HEK293 (cell line): ENCODE results near the gene PRPF31.

ENCODE experiments used
- CTCF ChIA-PET: fragments of 350-600 bp; formaldehyde crosslinking; extraction: SDS; loops from one replicate; lab custom pipeline; 2021; ENCODE audit warnings: antibody characterized with exemption; lab: Yijun Ruan, JAX
- POLR2A ChIA-PET: fragments of 300-600 bp; formaldehyde crosslinking; extraction: SDS; loops from one replicate; lab custom pipeline; 2020; ENCODE audit warnings: antibody characterized with exemption, inconsistent platforms; lab: Yijun Ruan, JAX
- H3K27ac ChIP-seq: fragments of 200-500 bp; sonication (Bioruptor generic); 2 replicates; pipeline ENCODE4 v1.5.1; 2014; ENCODE audit warnings: low read depth, low read length, control low read depth, inconsistent platforms; ENCODE audit errors: extremely low read depth
- H3K36me3 ChIP-seq, 2 experiments: fragments of 200-500 bp in 1 of 2; sonication (Bioruptor generic) in 1 of 2; 1 replicate in 1 of 2; 2 replicates in 1 of 2; pipeline ENCODE4 v1.5.1; 2014 to 2017; ENCODE audit warnings: inconsistent platforms in 2 of 2, low read length in 2 of 2; ENCODE audit not compliant: control insufficient read depth in 2 of 2, insufficient read depth in 1 of 2
- H3K4me1 ChIP-seq: fragments of 200-500 bp; sonication (Bioruptor generic); 2 replicates; pipeline ENCODE4 v1.5.1; 2014; ENCODE audit warnings: mild to moderate bottlenecking, low read length, inconsistent platforms; ENCODE audit not compliant: control insufficient read depth, insufficient read depth
- H3K4me3 ChIP-seq: 2 replicates; pipeline ENCODE4 v1.5.1; 2011; ENCODE audit warnings: low read depth, mild to moderate bottlenecking, control low read depth, low read length, moderate library complexity
- H3K9me3 ChIP-seq: fragments of 200-500 bp; sonication (Bioruptor generic); 2 replicates; pipeline ENCODE4 v1.5.1; 2014; ENCODE audit warnings: low read depth, low read length, inconsistent platforms; ENCODE audit not compliant: control insufficient read depth, insufficient read depth
- GFI1B ChIP-seq: fragments of 450-650 bp; formaldehyde crosslinking; IDR thresholded peaks from 2 replicates; pipeline ENCODE4 v1.5.1; 2016; ENCODE audit warnings: missing biosample characterization, missing genetic modification characterization
- HOXA7 ChIP-seq: sonication (generic); formaldehyde crosslinking; IDR thresholded peaks from 2 replicates; pipeline ENCODE4 v1.8.1; 2022; ENCODE audit warnings: missing genetic modification reagents, borderline replicate concordance
- KLF9 ChIP-seq: fragments of 450-650 bp; formaldehyde crosslinking; IDR thresholded peaks from 2 replicates; pipeline ENCODE4 v1.5.1; 2016; ENCODE audit warnings: missing biosample characterization, missing genetic modification characterization, low read depth
- OVOL3 ChIP-seq: fragments of 450-650 bp; formaldehyde crosslinking; IDR thresholded peaks from 2 replicates; pipeline ENCODE4 v1.5.1; 2016; ENCODE audit warnings: missing biosample characterization, missing genetic modification characterization
- PRDM1 ChIP-seq: fragments of 450-650 bp; formaldehyde crosslinking; IDR thresholded peaks from 2 replicates; pipeline ENCODE4; 2016; ENCODE audit warnings: missing biosample characterization, missing genetic modification characterization
- SP3 ChIP-seq: fragments of 450-650 bp; formaldehyde crosslinking; IDR thresholded peaks from 2 replicates; pipeline ENCODE4 v1.5.1; 2016; ENCODE audit warnings: missing biosample characterization, missing genetic modification characterization
- ZBTB20 ChIP-seq: fragments of 450-650 bp; formaldehyde crosslinking; IDR thresholded peaks from 2 replicates; pipeline ENCODE4 v1.5.1; 2016; ENCODE audit warnings: missing biosample characterization, missing genetic modification characterization
- ZBTB48 ChIP-seq: fragments of 450-650 bp; formaldehyde crosslinking; IDR thresholded peaks from 2 replicates; pipeline ENCODE4 v1.5.1; 2016; ENCODE audit warnings: missing biosample characterization, missing genetic modification characterization
- ZNF112 ChIP-seq: fragments of 450-650 bp; formaldehyde crosslinking; IDR thresholded peaks from 2 replicates; pipeline ENCODE4 v1.5.0; 2017; ENCODE audit warnings: missing biosample characterization, missing genetic modification characterization
- ZNF169 ChIP-seq: fragments of 450-650 bp; formaldehyde crosslinking; IDR thresholded peaks from 2 replicates; pipeline ENCODE4 v1.5.1; 2016; ENCODE audit warnings: missing biosample characterization, missing genetic modification characterization
- ZNF221 ChIP-seq: fragments of 450-650 bp; formaldehyde crosslinking; IDR thresholded peaks from 2 replicates; pipeline ENCODE4 v1.5.1; 2017; ENCODE audit warnings: missing biosample characterization, missing genetic modification characterization, borderline replicate concordance
- ZNF24 ChIP-seq: fragments of 450-650 bp; formaldehyde crosslinking; IDR thresholded peaks from 2 replicates; pipeline ENCODE4 v1.5.1; 2016; ENCODE audit warnings: missing biosample characterization, missing genetic modification characterization
- ZNF302 ChIP-seq: fragments of 450-650 bp; formaldehyde crosslinking; IDR thresholded peaks from 2 replicates; pipeline ENCODE4 v1.5.1; 2016; ENCODE audit warnings: missing biosample characterization, missing genetic modification characterization, low read depth
- ZNF404 ChIP-seq: fragments of 450-650 bp; formaldehyde crosslinking; IDR thresholded peaks from 2 replicates; pipeline ENCODE4 v1.5.1; 2017; ENCODE audit warnings: missing biosample characterization, missing genetic modification characterization
- ZNF473 ChIP-seq: fragments of 450-650 bp; formaldehyde crosslinking; IDR thresholded peaks from 2 replicates; pipeline ENCODE4 v1.5.1; 2017; ENCODE audit warnings: missing biosample characterization, missing genetic modification characterization
- ZNF514 ChIP-seq: fragments of 450-650 bp; formaldehyde crosslinking; IDR thresholded peaks from 2 replicates; pipeline ENCODE4 v1.5.1; 2016; ENCODE audit warnings: missing biosample characterization, missing genetic modification characterization
- ZNF585B ChIP-seq: fragments of 450-650 bp; formaldehyde crosslinking; IDR thresholded peaks from 2 replicates; pipeline ENCODE4 v1.5.1; 2016; ENCODE audit warnings: missing biosample characterization, missing genetic modification characterization
- ZNF600 ChIP-seq: fragments of 450-650 bp; formaldehyde crosslinking; IDR thresholded peaks from 2 replicates; pipeline ENCODE4 v1.5.1; 2016; ENCODE audit warnings: missing biosample characterization, missing genetic modification characterization
- ZNF701 ChIP-seq: fragments of 450-650 bp; formaldehyde crosslinking; IDR thresholded peaks from 2 replicates; pipeline ENCODE4 v1.5.1; 2016; ENCODE audit warnings: missing biosample characterization, missing genetic modification characterization
- ZNF747 ChIP-seq: fragments of 450-650 bp; formaldehyde crosslinking; IDR thresholded peaks from 2 replicates; pipeline ENCODE4 v1.5.1; 2016; ENCODE audit warnings: missing biosample characterization, missing genetic modification characterization
- ZNF76 ChIP-seq: fragments of 450-650 bp; formaldehyde crosslinking; IDR thresholded peaks from 2 replicates; pipeline ENCODE4; 2016; ENCODE audit warnings: low read depth, missing biosample characterization, missing genetic modification characterization, borderline replicate concordance
- ZNF830 ChIP-seq: fragments of 450-650 bp; IDR thresholded peaks from 2 replicates; pipeline ENCODE4 v1.5.0; 2018; ENCODE audit warnings: missing biosample characterization, missing genetic modification characterization, low read depth, mild to moderate bottlenecking, moderate library complexity
- ZNF843 ChIP-seq: fragments of 450-650 bp; formaldehyde crosslinking; IDR thresholded peaks from 2 replicates; pipeline ENCODE4 v1.5.1; 2016; ENCODE audit warnings: missing biosample characterization, missing genetic modification characterization
- TF ChIP-seq, protein P1 (sequence below): IDR thresholded peaks from 2 replicates; pipeline ENCODE4 v1.6.1; 2011; ENCODE audit warnings: mild to moderate bottlenecking, low read depth, low read length, borderline replicate concordance
- TF ChIP-seq, protein P2 (sequence below): fragments of 450-650 bp; formaldehyde crosslinking; IDR thresholded peaks from 2 replicates; pipeline ENCODE4 v1.5.1; 2017; ENCODE audit warnings: missing biosample characterization, missing genetic modification characterization
- TF ChIP-seq, protein P3 (sequence below): fragments of 450-650 bp; formaldehyde crosslinking; IDR thresholded peaks from 2 replicates; pipeline ENCODE4 v1.5.1; 2016; ENCODE audit warnings: missing biosample characterization, missing genetic modification characterization
- TF ChIP-seq, protein P4 (sequence below): fragments of 450-650 bp; formaldehyde crosslinking; IDR thresholded peaks from 2 replicates; pipeline ENCODE4 v1.5.1; 2017; ENCODE audit warnings: missing biosample characterization, mild to moderate bottlenecking, missing genetic modification characterization, moderate library complexity

Gene PRPF31

DNA sequence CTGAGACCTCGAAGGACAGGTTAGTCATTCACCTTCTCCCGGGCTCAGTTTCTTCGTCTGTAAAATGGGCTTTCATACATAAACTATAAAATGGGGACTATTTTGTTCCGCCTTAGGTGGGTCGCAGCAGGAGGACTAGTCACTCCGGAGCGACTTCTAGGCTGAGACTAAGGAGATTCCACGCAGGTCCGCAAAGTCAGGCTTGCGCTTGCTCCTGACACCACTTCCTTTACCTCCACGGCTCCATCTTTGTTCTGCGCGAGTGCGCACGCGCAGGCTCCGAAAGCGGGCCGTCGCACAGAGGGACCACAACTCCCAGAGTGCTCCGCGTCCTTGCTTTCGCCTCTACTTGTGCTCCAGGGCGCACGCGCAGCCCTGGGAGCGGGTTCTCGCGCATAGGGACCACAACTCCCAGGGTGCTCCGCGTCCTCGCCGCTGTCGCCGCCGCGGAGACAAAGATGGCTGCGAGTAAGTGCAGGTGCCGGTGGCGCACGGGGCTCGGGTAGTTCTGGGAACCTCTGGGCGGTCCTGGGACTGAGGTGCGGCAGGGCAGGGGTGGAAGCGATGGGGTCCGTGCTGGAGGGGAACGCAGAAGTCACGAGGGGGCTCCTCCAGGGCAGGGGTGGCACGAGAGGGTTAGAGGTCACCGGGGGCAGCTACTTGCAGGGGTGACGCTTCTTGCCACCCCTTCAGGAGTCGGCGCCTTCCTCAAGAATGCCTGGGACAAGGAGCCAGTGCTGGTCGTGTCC lies 13.0 kb upstream of the PRPF31 start, which contains the start of gene NDUFA3 (continued):
- TF ChIP-seq ZNF24 (tag by site-specific recombination), result 0 out of 2 replicates have a peak, but pooled peaks have one; percentile 34
- no peak for TF ChIP-seq GFI1B (tag by site-specific recombination)
- TF ChIP-seq ZNF221 (tag by site-specific recombination), result no peak
- peak; percentile 30; the same call in 1 of the 2 replicates for TF ChIP-seq ZNF843
- TF ChIP-seq, protein P1, sequence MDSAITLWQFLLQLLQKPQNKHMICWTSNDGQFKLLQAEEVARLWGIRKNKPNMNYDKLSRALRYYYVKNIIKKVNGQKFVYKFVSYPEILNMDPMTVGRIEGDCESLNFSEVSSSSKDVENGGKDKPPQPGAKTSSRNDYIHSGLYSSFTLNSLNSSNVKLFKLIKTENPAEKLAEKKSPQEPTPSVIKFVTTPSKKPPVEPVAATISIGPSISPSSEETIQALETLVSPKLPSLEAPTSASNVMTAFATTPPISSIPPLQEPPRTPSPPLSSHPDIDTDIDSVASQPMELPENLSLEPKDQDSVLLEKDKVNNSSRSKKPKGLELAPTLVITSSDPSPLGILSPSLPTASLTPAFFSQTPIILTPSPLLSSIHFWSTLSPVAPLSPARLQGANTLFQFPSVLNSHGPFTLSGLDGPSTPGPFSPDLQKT, result no peak
- TF ChIP-seq ZNF302 (tag by site-specific recombination), result no peak
- TF ChIP-seq, protein P2, sequence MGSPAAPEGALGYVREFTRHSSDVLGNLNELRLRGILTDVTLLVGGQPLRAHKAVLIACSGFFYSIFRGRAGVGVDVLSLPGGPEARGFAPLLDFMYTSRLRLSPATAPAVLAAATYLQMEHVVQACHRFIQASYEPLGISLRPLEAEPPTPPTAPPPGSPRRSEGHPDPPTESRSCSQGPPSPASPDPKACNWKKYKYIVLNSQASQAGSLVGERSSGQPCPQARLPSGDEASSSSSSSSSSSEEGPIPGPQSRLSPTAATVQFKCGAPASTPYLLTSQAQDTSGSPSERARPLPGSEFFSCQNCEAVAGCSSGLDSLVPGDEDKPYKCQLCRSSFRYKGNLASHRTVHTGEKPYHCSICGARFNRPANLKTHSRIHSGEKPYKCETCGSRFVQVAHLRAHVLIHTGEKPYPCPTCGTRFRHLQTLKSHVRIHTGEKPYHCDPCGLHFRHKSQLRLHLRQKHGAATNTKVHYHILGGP (tag by site-specific recombination), result no peak
- TF ChIP-seq ZNF747, result no peak
- TF ChIP-seq, protein P3, sequence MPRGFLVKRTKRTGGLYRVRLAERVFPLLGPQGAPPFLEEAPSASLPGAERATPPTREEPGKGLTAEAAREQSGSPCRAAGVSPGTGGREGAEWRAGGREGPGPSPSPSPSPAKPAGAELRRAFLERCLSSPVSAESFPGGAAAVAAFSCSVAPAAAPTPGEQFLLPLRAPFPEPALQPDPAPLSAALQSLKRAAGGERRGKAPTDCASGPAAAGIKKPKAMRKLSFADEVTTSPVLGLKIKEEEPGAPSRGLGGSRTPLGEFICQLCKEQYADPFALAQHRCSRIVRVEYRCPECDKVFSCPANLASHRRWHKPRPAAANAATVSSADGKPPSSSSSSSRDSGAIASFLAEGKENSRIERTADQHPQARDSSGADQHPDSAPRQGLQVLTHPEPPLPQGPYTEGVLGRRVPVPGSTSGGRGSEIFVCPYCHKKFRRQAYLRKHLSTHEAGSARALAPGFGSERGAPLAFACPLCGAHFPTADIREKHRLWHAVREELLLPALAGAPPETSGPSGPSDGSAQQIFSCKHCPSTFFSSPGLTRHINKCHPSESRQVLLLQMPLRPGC (tag by site-specific recombination), result no peak
- no peak; the same call in 1 of the 2 replicates for TF ChIP-seq KLF9 (tag by site-specific recombination)
- peak; percentile 97 for TF ChIP-seq ZNF76 (tag by site-specific recombination)
- TF ChIP-seq ZBTB20, result peak; percentile 56; the same call in 1 of the 2 replicates
- TF ChIP-seq OVOL3 (tag by site-specific recombination), result no peak
- TF ChIP-seq ZNF404, result no peak
- TF ChIP-seq ZBTB48, result no peak
- TF ChIP-seq ZNF585B (tag by site-specific recombination), result no peak
- TF ChIP-seq, all 188 proteins: peak for 43

DNA sequence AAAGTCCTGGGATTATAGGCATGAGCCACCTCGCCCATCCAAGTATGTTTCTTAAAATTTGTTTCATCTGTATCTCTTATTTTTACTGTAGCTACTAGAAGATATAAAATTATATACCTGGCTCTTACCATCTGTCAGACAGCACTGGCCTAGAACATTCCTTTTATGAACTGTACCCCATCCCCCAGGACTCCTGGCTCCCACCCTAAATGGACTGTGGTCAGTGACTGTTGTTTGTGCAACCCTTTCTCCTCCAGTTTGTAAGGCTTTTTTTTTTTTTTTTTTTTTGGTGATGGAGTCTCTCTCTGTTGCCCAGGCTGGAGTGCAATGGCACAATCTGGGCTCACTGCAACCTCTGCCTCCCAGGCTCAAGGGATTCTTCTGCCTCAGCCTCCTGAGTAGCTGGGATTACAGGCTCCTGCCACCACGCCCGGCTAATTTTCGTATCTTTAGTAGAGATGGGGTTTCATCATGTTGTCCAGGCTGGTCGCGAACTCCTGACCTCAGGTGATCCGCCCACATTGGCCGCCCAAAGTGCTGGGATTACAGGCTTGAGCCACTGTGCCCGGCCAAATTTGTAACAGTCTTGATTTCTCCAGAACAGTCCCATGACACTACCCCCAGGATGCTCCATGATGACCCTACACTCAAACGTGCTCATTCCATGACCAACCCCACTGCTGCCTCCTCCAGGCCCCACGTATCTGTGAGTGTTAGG lies 10.4 kb upstream of the PRPF31 start:
- Histone ChIP-seq H3K4me3 (no peak overlapping the region), H3K27ac (0 out of 2 replicates have a peak overlapping the region, but pooled peaks have one; percentile 9), H3K36me3 (peaks cover 49 to 55% of the 10 kb centered on the region in 2 experiments), H3K9me3 (no peaks in the 10 kb centered on the region), H3K4me1 (peaks cover 2% of the 10 kb centered on the region; the same call in 1 of the 2 replicates)
- POLR2A ChIA-PET, result interaction anchor here (0.7 kb wide), 1 partner anchor 8 kb away, joined by 3 read pairs; no protein-coding TSS in a partner anchor
- TF ChIP-seq HOXA7 (CRISPR knock-in tag), result no peak
- TF ChIP-seq ZNF169, result no peak
- TF ChIP-seq ZNF473, result no peak
- no peak for TF ChIP-seq ZNF701 (tag by site-specific recombination)
- no peak for TF ChIP-seq ZNF112
- no peak for TF ChIP-seq ZNF600 (tag by site-specific recombination)
- no peak for TF ChIP-seq PRDM1 (tag by site-specific recombination)
- TF ChIP-seq, protein P4, sequence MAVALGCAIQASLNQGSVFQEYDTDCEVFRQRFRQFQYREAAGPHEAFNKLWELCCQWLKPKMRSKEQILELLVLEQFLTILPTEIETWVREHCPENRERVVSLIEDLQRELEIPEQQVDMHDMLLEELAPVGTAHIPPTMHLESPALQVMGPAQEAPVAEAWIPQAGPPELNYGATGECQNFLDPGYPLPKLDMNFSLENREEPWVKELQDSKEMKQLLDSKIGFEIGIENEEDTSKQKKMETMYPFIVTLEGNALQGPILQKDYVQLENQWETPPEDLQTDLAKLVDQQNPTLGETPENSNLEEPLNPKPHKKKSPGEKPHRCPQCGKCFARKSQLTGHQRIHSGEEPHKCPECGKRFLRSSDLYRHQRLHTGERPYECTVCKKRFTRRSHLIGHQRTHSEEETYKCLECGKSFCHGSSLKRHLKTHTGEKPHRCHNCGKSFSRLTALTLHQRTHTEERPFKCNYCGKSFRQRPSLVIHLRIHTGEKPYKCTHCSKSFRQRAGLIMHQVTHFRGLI (tag by site-specific recombination), result no peak
- no peak for TF ChIP-seq ZNF830 (tag by site-specific recombination)
- no peak for TF ChIP-seq SP3 (tag by site-specific recombination)
- TF ChIP-seq ZNF514 (tag by site-specific recombination), result no peak
- CTCF ChIA-PET, result interaction anchor here (0.7 kb wide), 1 partner anchor 158 kb away, joined by 3 read pairs; no protein-coding TSS in a partner anchor
